ENCODE measurements around the gene RREB1.

DNA sequence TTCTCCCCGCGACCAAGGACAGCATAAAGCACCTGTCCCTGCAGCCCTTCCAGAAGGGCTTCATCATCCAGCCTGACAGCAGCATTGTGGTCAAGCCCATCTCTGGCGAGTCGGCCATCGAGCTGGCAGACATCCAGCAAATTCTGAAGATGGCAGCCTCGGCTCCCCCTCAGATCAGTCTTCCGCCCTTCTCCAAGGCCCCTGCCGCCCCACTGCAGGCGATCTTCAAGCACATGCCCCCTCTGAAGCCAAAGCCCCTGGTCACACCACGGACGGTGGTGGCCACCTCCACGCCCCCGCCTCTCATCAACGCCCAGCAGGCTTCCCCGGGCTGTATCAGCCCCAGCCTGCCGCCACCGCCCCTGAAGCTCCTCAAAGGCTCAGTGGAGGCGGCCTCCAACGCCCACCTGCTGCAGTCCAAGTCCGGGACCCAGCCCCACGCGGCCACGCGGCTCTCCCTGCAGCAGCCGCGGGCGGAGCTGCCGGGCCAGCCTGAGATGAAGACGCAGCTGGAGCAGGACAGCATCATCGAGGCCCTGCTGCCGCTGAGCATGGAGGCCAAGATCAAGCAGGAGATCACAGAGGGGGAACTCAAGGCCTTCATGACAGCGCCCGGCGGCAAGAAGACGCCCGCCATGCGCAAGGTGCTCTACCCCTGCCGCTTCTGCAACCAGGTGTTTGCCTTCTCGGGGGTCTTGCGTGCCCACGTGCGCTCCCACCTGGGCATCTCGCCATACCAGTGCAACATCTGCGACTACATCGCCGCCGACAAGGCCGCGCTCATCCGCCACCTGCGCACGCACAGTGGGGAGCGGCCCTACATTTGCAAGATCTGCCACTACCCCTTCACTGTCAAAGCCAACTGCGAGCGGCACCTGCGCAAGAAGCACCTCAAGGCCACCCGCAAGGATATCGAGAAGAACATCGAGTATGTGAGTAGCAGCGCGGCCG is 121.9 kb downstream of the RREB1 start:
- TF ChIP-seq, protein P1, sequence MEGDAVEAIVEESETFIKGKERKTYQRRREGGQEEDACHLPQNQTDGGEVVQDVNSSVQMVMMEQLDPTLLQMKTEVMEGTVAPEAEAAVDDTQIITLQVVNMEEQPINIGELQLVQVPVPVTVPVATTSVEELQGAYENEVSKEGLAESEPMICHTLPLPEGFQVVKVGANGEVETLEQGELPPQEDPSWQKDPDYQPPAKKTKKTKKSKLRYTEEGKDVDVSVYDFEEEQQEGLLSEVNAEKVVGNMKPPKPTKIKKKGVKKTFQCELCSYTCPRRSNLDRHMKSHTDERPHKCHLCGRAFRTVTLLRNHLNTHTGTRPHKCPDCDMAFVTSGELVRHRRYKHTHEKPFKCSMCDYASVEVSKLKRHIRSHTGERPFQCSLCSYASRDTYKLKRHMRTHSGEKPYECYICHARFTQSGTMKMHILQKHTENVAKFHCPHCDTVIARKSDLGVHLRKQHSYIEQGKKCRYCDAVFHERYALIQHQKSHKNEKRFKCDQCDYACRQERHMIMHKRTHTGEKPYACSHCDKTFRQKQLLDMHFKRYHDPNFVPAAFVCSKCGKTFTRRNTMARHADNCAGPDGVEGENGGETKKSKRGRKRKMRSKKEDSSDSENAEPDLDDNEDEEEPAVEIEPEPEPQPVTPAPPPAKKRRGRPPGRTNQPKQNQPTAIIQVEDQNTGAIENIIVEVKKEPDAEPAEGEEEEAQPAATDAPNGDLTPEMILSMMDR (IDR thresholded peaks at IDR 0.05) = no peak
- TF ChIP-seq POLR2AphosphoS5 (IDR thresholded peaks at IDR 0.05) = no peak

Measured in upper lobe of left lung (tissue), 4 donors.